Hepatocyte (in vitro differentiated cells): ENCODE results near the gene SYNPO2.

Experiments
- EZH2 ChIP-seq: fragments of 200-600 bp; sonication (generic); IDR thresholded peaks from 2 replicates; pipeline ENCODE4 v1.6.1; 2016; ENCODE audit warnings: antibody characterized with exemption, mild to moderate bottlenecking, borderline replicate concordance
- EZH2phosphoT487 ChIP-seq: fragments of 200-600 bp; sonication (generic); IDR thresholded peaks from one replicate; pipeline ENCODE4 v1.6.1; 2018; ENCODE audit warnings: antibody characterized with exemption, mild to moderate bottlenecking, low read depth, moderate library complexity; ENCODE audit not compliant: unreplicated experiment, severe bottlenecking
- TF ChIP-seq, protein P1 (sequence below): fragments of 200-600 bp; sonication (generic); IDR thresholded peaks from 2 replicates; pipeline ENCODE4 v1.5.1; 2016; ENCODE audit warnings: antibody characterized with exemption, mild to moderate bottlenecking; ENCODE audit not compliant: poor library complexity

DNA sequence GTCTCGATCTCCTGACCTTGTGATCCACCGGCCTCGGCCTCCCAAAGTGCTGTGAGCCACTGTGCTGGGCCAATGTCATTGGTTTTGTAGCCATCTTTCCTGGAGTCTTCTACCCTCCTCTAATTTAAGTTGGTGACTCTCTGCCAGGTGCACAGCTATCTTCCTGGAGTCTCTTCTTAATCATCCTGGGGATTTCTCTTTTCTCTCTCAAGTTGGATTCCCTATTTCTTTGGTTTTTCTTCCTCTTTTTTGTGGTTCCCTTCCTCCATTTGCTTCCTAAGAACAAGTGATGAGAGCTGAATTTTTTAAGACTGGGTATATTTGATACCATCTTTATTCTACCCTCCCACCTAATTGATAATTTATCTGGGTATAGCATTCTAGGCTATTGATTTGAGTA lies 113.8 kb downstream of the SYNPO2 start:
- TF ChIP-seq, protein P1, sequence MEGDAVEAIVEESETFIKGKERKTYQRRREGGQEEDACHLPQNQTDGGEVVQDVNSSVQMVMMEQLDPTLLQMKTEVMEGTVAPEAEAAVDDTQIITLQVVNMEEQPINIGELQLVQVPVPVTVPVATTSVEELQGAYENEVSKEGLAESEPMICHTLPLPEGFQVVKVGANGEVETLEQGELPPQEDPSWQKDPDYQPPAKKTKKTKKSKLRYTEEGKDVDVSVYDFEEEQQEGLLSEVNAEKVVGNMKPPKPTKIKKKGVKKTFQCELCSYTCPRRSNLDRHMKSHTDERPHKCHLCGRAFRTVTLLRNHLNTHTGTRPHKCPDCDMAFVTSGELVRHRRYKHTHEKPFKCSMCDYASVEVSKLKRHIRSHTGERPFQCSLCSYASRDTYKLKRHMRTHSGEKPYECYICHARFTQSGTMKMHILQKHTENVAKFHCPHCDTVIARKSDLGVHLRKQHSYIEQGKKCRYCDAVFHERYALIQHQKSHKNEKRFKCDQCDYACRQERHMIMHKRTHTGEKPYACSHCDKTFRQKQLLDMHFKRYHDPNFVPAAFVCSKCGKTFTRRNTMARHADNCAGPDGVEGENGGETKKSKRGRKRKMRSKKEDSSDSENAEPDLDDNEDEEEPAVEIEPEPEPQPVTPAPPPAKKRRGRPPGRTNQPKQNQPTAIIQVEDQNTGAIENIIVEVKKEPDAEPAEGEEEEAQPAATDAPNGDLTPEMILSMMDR = no peak
- TF ChIP-seq EZH2 (no peak), EZH2phosphoT487 (no peak)
